GM19452 (cell line): ENCODE measurements around the gene KDM4F.

Experiments
- ATAC-seq: cut with Tn5 transposase; IDR thresholded peaks from one replicate; pipeline ENCODE4 v1.9.1; 2021; ENCODE audit not compliant: unreplicated experiment

The KDM4F gene

DNA sequence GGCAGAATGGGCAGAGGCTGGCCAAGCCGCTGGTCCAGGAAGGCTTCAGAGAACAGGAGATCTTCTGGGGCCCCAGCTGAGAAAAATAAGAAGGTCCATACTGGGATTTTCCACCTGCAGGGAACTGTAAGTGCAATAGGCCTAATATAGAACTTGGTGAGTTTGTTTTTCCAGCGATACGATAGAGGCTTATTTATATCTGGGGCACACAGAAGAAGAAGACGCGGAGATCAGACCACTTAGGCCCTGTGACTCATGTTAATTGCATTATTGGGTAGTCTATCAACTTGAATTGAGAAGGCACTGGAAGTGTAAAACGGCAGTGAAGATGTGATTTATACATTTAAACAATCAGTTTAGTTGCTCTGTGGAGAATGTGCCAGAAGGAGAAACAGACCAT lies 9.8 kb downstream of the KDM4F start:
- ATAC-seq: no peak

DNA sequence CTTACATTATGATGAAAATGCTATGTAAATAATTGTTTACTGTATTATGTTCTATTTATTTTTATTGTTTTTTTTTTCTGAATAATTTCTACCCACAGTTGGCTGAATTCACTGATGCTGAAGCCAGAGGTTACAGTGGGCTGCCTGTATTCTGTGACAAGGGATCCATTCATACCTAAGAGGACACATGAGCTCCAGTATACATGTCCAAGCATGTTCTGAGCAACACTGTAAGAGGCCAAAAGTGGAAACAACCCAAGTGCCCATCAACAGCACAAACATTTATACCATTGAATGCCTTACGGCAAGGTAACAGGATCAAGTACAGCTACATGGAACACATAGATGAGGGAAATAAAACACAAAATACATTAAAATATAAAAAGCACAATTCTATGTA lies 16.1 kb downstream of the KDM4F start:
- no peak for ATAC-seq

DNA sequence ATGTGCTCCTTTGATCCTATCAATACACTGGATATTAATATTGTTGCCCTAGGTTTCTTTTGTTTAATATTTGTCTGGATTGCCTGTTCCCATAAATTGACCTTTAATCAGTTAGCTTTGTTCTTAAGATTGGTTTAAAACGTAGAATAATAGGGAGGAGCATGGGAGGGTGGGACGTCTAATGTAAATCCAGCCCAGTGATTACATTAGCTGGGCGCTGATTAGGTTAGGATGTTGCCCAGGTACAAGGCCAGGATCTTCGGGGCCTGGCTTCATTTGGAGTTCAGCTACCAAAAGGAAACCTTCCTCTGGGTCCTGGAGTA lies 17.5 kb downstream of the KDM4F start, which contains the start of gene SRSF8:
Gene SRSF8, plus strand, starts transcription at position 204 of the 323 bp plus-strand sequence. CDS start 308 bp downstream, outside the sequence.
- ATAC-seq: peak; percentile 41

DNA sequence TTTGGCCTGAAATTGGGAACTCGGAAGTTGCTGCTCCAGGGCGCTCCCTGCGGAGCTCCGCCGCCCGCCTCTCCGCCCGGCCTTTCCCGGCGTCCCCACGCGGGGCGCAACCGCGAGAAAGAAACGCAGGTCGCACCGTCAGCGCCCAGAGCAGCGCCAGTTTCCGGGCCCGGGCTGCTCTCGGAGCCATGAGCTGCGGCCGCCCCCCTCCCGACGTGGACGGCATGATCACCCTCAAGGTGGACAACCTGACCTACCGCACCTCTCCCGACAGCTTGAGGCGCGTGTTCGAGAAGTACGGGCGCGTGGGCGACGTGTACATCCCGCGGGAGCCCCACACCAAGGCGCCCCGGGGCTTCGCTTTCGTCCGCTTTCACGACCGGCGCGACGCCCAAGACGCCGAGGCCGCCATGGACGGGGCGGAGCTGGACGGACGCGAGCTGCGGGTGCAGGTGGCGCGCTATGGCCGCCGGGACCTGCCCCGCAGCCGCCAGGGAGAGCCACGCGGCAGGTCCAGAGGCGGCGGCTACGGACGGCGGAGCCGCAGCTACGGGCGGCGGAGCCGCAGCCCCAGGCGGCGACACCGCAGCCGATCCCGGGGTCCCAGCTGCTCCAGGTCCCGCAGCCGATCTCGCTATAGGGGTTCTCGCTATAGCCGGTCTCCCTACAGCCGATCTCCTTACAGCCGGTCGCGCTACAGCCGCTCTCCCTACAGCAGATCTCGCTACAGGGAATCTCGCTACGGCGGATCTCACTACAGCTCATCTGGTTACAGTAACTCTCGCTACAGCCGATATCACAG lies 18.0 kb downstream of the KDM4F start:
- ATAC-seq: peak; percentile 67

DNA sequence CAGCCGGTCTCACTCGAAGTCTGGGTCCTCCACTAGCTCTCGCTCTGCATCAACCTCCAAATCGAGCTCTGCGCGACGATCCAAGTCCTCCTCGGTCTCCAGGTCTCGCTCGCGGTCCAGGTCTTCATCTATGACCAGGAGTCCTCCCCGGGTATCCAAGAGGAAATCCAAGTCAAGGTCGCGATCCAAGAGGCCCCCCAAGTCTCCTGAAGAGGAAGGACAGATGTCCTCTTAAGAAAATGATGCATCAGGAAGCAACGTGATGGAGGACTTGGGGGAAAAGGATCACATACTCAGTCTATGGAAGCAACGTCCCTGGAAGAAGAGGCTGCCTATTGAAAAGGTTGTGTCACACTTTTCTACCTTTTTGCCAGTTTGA lies 18.6 kb downstream of the KDM4F start:
- no peak for ATAC-seq

DNA sequence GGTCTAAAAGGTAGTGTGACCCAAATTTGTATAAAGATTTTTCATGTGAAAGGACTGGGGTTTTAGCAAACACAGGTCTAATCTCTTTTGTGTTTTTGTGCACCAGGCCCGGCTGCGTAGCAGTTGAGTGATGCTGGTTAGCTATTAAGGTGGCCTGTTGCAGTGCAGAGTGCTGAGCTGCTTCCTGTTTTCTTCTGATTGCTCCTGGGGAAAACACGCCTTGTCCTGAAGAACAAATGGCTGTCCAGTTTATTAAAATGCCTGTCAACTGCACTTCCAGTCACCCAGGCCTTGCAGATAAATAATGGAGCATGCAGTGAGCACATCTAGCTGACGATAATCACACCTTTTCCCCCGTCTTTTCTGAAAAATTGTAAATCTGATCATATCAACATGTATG lies 19.3 kb downstream of the KDM4F start:
- peak; percentile 61 for ATAC-seq

DNA sequence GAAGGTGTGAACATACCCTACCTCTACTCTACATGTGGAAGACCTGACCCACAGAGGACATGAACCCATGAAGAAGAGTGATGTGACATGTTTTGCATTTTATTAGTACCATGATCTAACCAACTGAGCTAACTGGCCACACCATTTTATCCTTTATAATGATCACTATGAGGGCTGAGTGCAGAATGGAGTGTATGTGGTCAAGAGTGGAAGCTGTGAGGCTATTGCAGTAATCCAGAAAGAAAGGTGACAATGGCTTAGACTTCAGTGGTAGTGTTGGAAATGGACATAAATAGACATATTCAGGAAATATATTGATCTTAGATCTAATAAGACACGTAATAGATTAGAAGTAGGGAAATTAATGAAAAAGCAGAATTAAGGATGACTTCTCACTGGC lies 21.2 kb downstream of the KDM4F start:
- no peak for ATAC-seq

DNA sequence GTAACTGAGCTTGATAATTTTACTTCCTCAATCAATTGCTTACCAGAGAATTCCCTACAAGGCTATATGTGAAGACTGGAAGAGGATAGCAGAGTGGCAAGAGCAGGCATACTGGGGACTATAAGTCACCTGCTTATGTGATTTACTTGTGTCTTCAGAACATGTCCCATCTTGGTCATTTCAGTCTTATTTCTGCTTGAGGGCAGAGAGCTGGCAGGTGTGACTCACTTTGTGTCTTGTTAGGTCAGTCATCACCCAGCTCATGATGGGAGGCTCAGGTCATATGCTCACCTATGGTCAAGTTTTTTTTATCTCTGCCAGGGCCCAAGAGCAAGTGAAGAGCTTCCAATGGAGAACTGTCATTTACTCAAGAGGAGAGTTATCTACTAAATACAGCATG lies 23.7 kb downstream of the KDM4F start:
- no peak for ATAC-seq

DNA sequence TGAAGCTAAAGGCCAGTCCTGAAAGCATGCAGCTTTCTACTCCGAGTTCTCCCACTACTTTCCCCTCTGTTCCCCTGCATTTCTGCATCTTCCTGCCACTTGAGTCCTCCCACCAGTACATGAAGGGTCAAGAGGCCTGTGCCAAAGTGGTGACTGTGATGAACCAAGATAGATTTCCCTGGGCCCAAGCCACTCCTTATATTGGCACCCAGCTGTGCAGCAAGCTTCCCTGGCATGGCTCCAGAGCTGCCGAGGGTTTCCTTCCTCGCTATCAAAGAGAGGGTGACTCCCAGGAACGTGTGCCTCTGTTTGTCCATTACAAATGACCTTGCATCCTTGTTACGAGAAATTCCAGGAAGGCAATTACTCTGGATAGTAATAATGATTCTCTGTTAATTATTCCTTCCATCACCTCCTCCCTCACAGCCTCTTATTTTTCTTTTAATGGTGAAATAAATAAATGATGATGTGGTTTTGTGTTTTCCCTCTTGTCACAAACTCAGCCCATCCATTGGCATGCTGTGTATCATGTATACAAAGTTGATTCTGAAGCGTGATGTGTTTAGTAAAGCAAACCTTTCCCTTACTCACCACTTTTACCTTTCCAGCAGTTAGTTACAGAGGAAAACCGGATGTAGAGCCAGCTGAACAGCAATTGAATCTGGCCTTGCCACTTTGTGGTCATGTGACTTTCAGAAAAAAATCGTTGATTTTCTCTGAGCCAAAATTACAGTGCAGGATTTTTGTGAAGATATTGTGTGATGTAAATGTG lies 25.8 kb downstream of the KDM4F start:
- no peak for ATAC-seq

DNA sequence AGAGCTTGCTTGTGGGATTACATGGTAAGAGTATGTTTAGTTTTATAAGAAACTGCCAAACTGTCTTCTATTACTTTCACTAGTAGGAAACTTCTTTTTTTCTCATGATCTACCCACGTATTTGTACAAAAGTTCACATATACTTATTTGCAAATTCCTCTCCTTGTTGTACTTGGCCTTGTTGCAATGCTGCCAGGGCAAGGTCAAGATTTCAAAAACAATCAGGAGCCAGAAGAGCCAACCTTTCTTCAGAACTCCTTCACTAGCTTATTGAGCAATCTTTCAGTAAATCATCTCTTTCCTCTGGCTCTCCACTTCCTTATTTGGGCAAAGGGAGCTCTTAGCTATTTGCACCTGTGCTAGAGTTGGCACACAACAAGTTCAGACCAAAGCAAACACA lies 27.2 kb downstream of the KDM4F start:
- peak; percentile 73 for ATAC-seq

DNA sequence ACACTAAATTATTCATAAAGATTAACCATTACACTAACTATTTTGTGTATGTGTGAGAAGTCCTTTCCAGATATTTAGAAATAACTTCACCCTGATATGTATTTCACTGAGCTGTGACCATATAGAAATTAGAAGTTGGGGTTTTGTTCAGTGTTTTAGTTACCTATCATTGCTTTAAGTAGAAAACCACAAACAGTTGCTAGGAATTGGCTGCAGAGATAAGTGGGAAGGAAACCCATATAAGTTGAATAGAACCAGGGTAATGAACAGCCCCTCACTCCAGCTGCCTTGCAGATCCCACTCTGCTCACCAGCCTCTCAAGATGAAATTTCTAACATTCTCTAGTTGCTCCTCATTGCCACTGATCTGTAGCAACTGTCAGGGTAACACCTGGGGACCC lies 27.8 kb downstream of the KDM4F start:
- ATAC-seq: peak; percentile 11

DNA sequence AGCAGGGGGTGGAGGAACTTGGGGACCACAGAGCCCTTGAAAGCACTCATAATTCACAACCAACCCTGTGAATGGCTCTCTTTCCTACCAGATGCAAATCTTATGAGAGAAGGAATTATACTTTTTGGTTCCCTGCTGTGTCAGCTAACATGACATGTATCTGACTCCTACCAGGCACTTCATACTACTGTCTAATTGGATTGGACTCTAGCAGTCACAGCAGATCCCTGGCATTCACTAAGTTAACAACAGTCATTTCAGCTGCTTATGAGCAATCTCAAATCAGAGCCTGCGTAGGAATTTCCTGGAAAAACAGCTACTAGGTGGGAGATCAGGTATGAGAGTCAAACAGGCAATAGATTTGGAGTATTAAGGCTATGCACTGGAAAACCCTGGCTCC lies 29.3 kb downstream of the KDM4F start:
- no peak for ATAC-seq

DNA sequence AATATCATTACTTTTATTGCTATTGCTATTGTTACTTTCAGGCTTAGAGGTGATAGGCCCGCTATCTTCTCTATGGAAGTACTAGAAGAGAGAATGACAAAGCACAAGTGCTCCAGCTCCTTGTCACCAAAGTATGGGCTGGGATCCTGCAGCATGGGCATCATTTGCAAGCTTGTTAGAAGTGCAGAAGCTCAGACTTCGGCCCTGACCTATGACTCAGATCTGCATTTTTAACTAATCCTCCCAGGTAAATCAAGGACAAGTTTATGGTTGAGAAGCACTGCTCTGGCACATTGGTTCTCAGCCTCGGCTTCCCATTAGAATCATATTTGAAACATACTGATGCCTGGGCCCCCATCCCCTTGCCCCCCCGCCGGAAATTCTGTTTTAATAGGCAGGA lies 31.8 kb downstream of the KDM4F start:
- no peak for ATAC-seq

DNA sequence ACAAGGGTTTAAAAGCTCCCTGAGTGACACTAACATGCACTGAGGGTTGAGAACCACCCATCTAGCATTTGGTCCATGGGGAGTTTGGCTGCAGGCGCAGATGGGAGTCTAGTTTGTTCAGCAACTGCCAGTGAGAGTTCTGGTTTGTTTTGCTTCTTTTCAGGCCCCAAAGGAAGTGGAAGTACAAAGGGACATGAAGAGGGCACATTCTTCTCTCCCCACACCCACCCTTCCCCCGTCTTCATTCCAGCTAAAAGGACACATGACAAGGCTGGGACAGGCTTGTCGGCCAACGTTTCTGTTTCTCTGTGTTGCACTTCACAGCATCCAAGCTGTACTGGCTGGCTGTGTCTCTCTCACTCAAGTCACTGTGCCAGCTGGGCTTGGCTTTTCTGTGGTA lies 32.2 kb downstream of the KDM4F start:
- ATAC-seq: no peak

DNA sequence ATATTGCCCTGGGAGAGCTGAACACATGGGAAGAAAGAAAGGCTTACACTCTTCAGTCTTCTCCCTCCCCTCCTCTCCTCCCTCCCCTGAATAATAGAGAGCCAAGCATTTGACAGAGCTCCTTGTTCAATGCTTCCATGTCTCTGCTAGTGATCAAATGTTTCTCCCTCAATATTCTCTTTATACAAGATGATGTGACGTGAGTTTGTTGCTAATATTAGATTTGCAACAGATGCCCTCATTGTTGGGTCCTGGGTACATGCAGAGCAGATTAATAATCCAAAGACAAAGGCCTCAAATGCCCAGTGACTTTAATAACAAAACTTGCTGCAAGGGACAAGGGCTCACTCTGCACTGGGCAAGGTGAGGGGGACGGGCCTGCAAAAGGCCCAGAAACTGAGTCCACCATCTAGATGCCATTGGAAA lies 33.4 kb downstream of the KDM4F start:
- ATAC-seq: no peak

DNA sequence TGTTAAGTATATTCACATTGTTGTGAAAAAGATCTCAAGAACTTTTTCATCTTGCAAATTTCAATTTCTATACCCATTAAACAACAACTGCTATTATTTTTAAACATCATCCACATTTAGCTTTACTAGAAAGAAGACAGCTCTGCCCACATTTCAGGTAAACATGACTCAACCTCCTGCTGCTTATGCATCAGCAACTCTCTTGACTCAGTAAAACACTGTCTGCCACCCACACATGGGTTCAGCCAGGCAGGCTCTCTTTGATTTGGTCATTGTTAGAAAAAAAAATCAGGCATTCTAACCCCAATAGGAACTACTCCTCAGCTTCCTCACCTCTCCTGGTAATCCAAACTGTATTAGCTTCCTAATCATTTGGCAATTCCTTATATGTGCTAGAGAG lies 35.3 kb downstream of the KDM4F start:
- peak; percentile 32 for ATAC-seq

DNA sequence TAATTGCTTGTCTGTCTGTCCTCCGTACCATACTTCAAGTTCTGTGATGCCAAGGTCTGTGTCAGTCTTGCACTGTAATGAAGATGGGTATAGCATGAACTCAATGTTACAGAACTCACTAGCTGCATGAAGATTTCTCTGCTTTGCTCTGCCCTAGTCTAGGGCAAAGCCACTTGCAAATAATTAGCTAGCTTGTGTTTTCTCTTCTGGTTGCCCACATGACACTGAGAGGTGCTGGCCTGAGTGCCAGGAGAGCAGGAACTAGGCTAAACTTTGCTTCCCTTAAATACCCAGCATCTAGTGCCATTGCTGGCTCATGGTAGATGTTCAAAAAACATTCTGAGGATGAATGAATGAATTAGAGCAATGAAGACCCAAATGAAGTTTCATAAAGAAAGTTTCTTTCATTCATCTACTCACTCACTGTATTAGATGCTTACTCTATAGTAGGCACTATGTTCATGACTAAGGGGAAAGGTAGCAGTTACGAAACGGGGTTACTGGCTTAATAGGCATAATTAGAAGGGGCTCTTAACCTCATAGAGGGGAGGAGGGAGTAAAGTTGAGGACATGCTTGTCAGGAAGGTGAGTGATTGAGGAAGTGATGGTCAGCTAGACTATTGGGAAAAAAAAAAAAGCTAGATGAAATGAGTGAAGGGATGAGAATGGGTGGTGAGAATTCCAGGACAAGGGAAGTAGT lies 36.0 kb downstream of the KDM4F start:
- ATAC-seq: no peak

DNA sequence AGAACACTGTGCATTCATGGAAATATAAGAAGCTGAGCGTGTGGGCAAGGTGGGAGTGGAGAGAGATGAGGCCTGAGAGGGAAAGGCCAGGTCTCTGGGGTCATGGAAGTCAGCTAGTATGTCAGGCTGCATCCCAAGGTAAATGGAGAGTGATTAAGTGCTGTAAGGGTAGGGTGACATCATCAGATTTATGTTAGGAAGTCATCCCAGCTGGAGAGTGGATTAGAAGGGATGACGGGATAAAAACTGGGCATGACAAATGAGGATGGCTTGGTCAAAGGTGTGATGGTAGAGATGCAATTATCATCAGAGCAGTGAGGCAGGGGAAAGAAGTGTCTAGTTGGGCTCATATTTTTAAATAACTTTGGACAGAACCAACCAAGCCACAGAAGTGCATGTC lies 36.9 kb downstream of the KDM4F start:
- ATAC-seq: no peak

DNA sequence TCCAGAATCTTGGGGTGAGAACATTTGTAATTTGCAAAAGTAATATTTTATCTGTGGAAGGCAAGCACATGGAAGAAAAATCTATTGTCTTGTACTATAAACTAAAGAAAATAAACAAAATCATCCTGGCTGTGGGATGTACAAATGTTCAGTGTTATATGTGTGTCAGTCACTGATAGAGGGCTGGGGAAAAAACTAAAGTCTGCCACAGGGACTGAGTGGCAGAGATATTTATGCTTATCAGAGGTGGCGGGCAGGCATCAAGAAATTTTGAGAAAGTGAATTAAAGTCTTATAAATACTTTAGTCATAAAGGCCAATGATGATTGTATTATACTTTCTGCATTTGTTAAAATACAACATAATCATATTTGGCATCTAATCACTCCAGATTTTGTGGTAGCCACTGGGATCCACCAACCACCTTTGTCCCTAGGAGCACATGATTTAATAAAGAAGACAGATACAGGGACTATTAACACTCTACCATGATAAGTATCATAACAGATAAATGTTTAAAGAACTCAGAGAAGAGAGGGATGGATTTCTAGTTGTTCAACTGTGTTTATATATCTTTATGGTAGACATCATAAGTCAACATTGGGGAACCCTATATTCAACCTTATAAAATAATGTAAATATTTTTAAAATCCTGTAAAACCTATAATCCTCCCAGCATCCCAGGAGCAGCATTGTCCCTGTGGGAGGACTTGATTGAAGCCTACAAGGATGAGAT lies 37.8 kb downstream of the KDM4F start:
- no peak for ATAC-seq

DNA sequence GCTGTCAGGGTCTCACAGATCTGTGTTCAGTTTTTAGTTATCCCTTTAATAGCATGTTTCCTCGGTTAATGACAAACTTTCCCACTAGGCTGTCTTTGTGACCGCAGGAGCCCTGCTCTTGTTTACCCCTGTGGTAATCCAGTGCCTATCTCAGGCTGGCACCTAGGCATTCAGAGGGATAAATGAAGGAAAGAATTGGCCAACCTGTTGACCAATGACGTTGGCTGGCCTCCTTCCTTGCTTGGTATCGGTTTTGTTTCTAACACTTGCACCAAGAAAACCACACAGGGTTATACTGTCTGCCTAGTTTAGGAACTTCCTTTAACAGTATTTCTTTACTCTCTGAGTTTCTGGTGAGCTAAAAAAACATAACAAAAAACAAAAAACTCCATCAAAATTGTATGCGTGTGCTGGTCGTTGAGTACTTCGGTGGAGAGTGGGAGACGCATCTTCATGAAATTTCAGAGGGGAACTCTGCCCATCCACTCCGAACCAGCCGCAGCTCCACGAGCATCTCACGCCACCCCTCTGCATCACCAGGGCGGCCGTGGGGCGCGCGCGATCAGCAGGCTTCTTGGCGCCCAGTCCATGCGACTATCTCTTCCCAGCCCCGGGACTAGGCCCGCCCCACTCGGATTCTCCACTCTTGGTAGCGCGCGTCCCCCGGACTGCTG lies 39.9 kb downstream of the KDM4F start:
- peak; percentile 57 for ATAC-seq
